GM18511 (cell line): ENCODE data around the gene CIB4.
"Not testable (repeated sequence)": the region's sequence is repeated elsewhere in the genome, so short reads cannot be mapped to it uniquely, and the experiment has no call there.

Source experiments
- ATAC-seq: cut with Tn5 transposase; IDR thresholded peaks from one replicate; pipeline ENCODE4 v1.9.1; 2021; ENCODE audit warnings: mild to moderate bottlenecking, moderate library complexity; ENCODE audit not compliant: unreplicated experiment

CIB4 gene

GRCh38 chr2:26572591-26572990 lies 68.6 kb downstream of the CIB4 start:
- ATAC-seq, result no peak

GRCh38 chr2:26571316-26571715 lies 69.8 kb downstream of the CIB4 start:
- no peak for ATAC-seq

GRCh38 chr2:26570083-26570430 lies 71.1 kb downstream of the CIB4 start:
- ATAC-seq, result no peak

GRCh38 chr2:26569216-26570082 lies 71.7 kb downstream of the CIB4 start:
- no peak for ATAC-seq

GRCh38 chr2:26568076-26568890 lies 72.9 kb downstream of the CIB4 start:
- no peak for ATAC-seq

- ATAC-seq, result no peak
These were observed 73.6 kb downstream of the CIB4 start for GRCh38 chr2:26567534-26567933.

- not testable (repeated sequence) for ATAC-seq
These were observed 74.4 kb downstream of the CIB4 start for GRCh38 chr2:26566731-26567130.

- no peak for ATAC-seq
These were observed 75.1 kb downstream of the CIB4 start for GRCh38 chr2:26566081-26566375.

GRCh38 chr2:26564121-26564644 lies 77.0 kb downstream of the CIB4 start:
- ATAC-seq, result no peak

- no peak for ATAC-seq
These were observed 77.5 kb downstream of the CIB4 start for GRCh38 chr2:26563686-26564085.

GRCh38 chr2:26562811-26563645 lies 78.1 kb downstream of the CIB4 start:
- no peak for ATAC-seq

- no peak for ATAC-seq
These were observed 79.0 kb downstream of the CIB4 start for GRCh38 chr2:26561918-26562810.

GRCh38 chr2:26561376-26561775 lies 79.8 kb downstream of the CIB4 start:
- no peak for ATAC-seq

- no peak for ATAC-seq
These were observed 80.3 kb downstream of the CIB4 start for GRCh38 chr2:26560892-26561291.

GRCh38 chr2:26559556-26559955 lies 81.6 kb downstream of the CIB4 start:
- ATAC-seq, result no peak

- no peak for ATAC-seq
These were observed 82.1 kb downstream of the CIB4 start for GRCh38 chr2:26559044-26559405.

GRCh38 chr2:26558271-26559043 lies 82.7 kb downstream of the CIB4 start:
- no peak for ATAC-seq

GRCh38 chr2:26557244-26557925 lies 83.8 kb downstream of the CIB4 start:
- ATAC-seq, result no peak
